Measurements from ENCODE around the gene FBLN1. TPM values are rescaled to one million over a fixed set of nuclear protein-coding genes. Genes with fewer than 3 reads are reported as not detected.
"Not testable (repeated sequence)": the region's sequence is repeated elsewhere in the genome, so short reads cannot be mapped to it uniquely, and the experiment has no call there.

FBLN1 gene
- total RNA-seq, 1 donor from 2014 or later = 39.5 TPM

DNA sequence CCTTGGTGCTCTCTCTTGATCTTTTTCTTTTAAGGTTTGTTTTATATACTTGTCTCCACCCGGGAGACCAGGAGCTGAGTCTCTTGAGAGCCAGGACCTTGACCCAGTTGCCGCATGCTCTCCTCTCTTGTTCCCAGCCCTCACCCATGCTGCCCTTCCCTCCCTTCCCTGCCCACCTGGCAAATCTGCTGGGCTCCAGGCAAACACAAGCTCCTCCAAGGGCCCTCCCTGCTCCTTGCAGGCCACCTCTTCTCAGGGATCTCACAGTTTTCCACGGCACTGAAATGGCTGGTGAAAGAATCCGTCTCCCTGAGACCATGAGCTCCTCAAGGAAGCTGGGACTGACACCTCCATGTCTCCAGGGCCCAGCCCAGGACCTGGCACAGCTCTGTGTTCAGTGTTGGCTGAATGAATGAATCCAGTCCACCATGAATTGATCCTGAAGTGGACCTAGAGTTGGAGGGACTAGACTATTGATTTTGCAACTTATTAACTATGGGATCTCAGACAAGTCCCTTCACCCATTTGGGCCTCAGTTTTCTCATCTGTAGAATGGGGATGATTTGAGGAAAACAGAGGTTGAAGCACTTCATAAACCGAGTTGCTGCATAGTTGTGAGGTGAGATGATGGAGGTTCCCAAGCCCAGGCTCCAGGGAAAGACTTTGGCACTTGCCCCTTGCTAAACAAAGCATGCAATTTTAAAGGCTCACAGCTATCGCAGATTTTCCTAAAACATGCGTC is 25.1 kb upstream of the FBLN1 start:
- no peak for ATAC-seq

- ATAC-seq = no peak
Observed at GRCh38 chr22:45478108-45478771, 24.4 kb upstream of the FBLN1 start.

GRCh38 chr22:45480717-45481116 is 22.0 kb upstream of the FBLN1 start:
- ATAC-seq = no peak

- no peak for ATAC-seq
Observed at GRCh38 chr22:45481661-45482060, 21.0 kb upstream of the FBLN1 start.

DNA sequence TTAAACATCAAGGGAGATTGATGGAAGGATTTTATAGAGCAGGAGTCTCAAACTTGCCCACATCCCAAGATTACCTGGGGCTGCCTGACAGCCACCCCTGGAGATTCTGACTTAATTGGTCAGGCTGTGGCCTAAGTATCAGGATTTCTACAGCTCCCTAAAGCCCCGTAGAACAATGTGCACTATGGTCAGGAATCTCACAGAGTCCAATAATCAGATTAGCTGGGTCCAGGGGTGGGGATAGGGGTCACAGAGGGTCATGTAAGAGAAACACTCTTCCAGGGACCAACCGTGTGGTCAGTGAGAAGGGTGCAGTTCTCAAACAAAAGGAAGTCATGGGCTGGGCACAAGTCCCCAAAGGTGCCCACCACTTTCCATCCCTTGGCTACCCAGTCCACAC is 20.5 kb upstream of the FBLN1 start:
- ATAC-seq = no peak

DNA sequence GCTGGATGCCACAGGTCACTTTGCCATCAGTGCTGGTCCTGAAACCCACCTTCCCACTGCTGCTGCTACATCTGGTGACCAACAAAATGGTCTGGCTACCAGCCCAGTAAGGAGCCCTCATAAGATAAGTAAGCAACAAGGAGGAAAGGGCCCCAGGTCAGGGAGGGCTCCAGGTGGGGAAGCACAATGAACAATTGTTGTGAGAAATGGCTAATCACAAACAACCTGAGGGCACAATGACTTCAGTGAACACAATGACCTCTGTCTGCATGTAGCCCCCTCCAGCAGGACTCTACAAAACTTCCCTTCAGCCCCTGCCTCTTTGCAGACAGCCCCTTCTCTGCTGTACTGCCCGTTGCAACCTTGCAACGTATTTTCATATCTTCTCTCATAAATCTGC is 19.4 kb upstream of the FBLN1 start:
- ATAC-seq = no peak

DNA sequence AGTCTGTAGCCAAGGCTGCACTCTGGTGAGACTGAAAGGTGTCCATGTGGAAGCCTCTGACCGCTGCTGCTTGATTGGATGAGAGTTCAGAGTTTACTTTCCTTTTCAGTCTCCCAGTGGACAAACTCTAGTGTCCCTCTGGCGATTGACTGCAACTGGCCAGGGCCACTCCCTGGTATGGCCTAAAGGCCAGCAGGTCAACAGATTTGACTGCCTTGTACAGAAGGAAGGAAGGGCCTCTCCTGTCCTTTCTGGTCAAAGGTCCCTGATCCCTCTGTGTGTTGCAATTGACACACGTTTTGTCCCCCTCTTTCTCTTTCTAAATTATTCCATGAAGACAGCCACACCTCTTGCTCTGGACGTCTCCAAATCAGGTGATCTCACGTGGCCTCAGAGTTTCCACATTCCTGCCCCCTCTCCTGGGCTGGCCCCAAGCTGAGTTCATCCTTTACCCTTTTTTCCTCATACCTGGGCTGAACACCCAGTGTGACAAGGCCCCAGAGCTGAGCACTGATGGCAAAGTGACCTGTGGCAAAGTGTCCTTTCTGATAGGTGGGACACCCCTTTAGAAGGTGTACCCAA is 18.7 kb upstream of the FBLN1 start:
- no peak for ATAC-seq

DNA sequence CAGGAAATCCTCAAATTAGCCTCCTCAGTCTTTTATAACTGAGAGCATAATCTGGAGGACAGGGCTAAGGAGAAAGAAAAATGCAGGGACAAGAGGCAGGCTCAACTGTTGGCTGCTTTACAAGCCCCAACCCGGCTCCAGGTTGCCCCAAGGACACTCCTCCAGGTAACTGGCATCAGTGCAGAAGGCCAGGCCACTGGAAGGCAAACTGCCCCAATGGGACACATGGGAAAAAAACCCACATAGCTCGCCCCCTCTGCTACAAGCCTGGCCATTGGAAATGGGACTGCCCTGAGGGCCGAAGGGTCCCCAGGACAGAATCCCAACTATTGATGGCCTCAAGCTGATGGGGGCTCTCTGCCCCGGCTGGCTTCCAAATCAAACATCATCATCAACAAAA is 17.9 kb upstream of the FBLN1 start:
- no peak for ATAC-seq

DNA sequence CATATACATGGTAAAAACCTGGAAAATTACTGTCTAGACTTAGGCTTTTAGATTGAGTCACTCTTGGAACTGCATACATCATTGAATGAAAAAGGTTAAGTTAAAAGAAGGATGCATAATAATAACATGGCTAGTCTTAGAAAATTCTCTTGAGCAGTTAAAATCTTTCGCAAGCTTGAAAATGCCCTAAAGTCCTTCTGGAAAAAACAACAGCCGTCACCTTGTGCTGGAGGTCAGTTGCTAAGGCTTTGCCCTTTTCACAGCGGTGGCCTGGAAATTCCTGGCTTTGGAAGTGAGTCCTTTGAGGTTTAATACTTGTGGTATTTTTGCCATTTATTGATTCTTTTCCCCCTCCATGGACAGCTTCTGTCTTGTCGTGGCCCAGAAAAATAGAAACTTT is 17.4 kb upstream of the FBLN1 start:
- ATAC-seq = no peak

DNA sequence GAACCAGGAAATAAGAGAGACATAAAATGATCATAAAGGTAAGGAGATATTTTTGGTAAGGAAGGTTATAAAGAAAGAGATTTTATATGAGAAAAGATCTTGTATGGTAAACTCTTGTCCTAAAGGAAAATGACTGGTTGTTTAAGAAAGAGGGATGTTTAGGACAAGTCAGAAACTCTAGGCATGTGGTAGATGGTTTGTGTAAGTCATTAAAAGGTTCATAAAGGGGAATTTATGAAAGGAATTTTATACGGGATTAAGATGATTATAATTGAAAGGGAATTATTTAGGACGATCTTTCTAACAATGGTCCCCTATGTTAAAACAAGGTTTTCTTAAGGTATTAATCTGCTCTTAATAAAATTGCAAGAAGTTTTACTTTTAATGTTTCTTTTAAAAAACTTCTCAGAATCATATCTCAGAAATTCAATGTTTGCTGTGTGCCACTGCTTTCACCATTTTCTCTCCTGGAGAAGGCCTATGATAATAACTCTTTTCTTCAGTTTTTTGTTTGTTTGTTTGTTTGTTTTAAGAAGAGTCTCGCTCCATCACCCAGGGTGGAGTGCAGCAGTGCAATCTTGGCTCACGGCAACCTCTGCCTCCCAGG is 13.8 kb upstream of the FBLN1 start:
- ATAC-seq = no peak

GRCh38 chr22:45490836-45491235 is 11.8 kb upstream of the FBLN1 start:
- ATAC-seq = no peak

- no peak for ATAC-seq
Observed at GRCh38 chr22:45491841-45492240, 10.8 kb upstream of the FBLN1 start.

DNA sequence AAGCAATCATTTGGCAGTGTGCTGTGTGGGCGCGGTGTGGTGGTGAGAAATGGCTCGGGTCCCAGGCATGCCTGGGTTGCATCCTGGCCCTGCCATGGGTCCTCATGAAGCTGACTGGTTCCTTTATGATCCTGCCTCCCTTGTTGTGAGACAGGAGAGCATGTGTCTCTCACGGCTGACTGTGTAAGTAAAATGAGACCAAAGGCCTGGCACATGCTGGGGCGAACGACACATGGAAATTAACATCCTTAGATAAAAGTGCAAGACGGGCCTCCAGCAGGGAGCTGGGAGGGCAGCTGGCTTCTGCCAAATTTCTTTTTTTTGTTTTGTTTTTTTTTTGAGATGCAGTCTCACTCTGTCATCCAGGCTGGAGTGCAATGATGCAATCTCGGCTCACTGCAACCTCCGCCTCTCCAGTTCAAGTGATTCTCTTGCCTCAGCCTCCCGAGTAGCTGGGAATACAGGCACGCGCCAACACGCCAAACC is 9.4 kb upstream of the FBLN1 start:
- ATAC-seq = no peak

GRCh38 chr22:45494306-45494705 is 8.4 kb upstream of the FBLN1 start:
- not testable (repeated sequence) for ATAC-seq

- not testable (repeated sequence) for ATAC-seq
Observed at GRCh38 chr22:45495616-45496015, 7.1 kb upstream of the FBLN1 start.

- ATAC-seq = no peak
Observed at GRCh38 chr22:45496451-45496941, 6.2 kb upstream of the FBLN1 start.

GRCh38 chr22:45497351-45498145 is 5.1 kb upstream of the FBLN1 start:
- ATAC-seq = no peak

GRCh38 chr22:45499746-45500145 is 2.9 kb upstream of the FBLN1 start:
- ATAC-seq = peak; percentile 33

- ATAC-seq = peak; percentile 9
Observed at GRCh38 chr22:45503050-45503815, 550 bp downstream of the FBLN1 start.

DNA sequence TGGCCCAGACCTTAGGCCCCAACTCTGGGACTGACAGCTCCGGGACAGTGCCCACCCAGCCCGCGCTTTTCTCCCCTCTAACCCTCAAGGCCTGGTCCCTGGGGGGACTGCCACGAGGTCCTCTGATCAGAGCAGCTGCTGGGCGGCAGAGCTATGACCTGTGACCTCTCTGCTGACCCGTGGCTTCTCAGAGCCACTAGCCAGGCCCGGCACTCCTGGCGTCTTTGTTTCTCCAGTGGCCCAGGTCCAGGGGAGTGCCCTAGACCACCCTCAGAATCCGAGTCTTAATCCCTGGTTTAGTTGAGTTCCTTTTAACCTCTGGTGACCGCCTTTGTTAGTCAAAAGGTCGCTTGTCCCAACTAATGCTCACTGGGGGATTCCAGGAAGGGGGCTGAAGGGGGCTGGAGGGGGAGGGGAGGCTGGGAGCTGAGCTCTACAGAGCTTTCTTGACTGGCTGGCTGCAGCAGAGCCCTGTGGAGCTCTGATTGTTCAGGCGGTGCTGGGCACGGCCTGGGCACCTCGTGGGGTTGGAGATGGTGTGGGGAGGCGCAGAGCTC is 1.2 kb downstream of the FBLN1 start:
- peak; percentile 33 for ATAC-seq

All from esophagus mucosa (tissue), 1 donor.